Neural cell (in vitro differentiated cells): ENCODE data around the gene CRYM.

Source experiments
- CTCF ChIP-seq: fragments of 450-650 bp; IDR thresholded peaks from 2 replicates; pipeline ENCODE4 v1.5.1; 2014; ENCODE audit warnings: antibody characterized with exemption, mild to moderate bottlenecking, moderate library complexity; ENCODE audit not compliant: poor library complexity, severe bottlenecking
- EP300 ChIP-seq: fragments of 450-650 bp; conservative IDR thresholded peaks from 2 replicates; pipeline ENCODE4 v1.6.1; 2014; ENCODE audit warnings: antibody characterized with exemption, mild to moderate bottlenecking, moderate library complexity; ENCODE audit not compliant: poor library complexity, severe bottlenecking
- EZH2 ChIP-seq: fragments of 200-600, 300-800 bp; shearing (Covaris generic), sonication (generic); IDR thresholded peaks from 2 replicates; pipeline ENCODE4 v1.6.1; 2014; ENCODE audit warnings: antibody characterized with exemption, low read length, borderline replicate concordance, mild to moderate bottlenecking; ENCODE audit not compliant: insufficient read depth, poor library complexity, severe bottlenecking
- REST ChIP-seq: IDR thresholded peaks from 2 replicates; pipeline ENCODE4 v1.6.1; 2012; ENCODE audit warnings: borderline replicate concordance
- TAF1 ChIP-seq: IDR thresholded peaks from 2 replicates; pipeline ENCODE4 v1.6.1; 2012; ENCODE audit warnings: low read depth

- TF ChIP-seq EP300, result no peak
- TF ChIP-seq EZH2, result no peak
- TF ChIP-seq TAF1, result no peak
- TF ChIP-seq REST, result no peak
- no peak for TF ChIP-seq CTCF
Observed at GRCh38 chr16:21233045-21233520, 45.0 kb downstream of the CRYM start.
